SU-DHL-6 (cell line): ENCODE results near the gene FAM32A.

Experiments used
- H2AFZ ChIP-seq: fragments of 200-600 bp; sonication (generic); 2 replicates; pipeline ENCODE4 v1.6.1; 2014; ENCODE audit warnings: low read depth, mild to moderate bottlenecking, moderate library complexity, mixed read lengths, antibody characterized with exemption, low read length; ENCODE audit not compliant: severe bottlenecking
- H3F3A ChIP-seq: fragments of 200-600 bp; shearing (Covaris generic); 2 replicates; pipeline ENCODE4 v1.6.0; 2016; ENCODE audit warnings: antibody characterized with exemption, mild to moderate bottlenecking; ENCODE audit not compliant: insufficient read depth
- H3K27ac ChIP-seq: fragments of 200-600 bp; sonication (generic); 2 replicates; pipeline ENCODE4 v1.5.1; 2016; ENCODE audit warnings: low read depth, mild to moderate bottlenecking, low read length, moderate library complexity, mixed read lengths
- H3K27me3 ChIP-seq: fragments of 200-600 bp; sonication (generic), shearing (Covaris generic); 2 replicates; pipeline ENCODE4 v1.6.0; 2014; ENCODE audit warnings: mild to moderate bottlenecking, low read length
- H3K36me3 ChIP-seq: fragments of 200-600 bp; sonication (generic); 2 replicates; pipeline ENCODE4 v1.6.1; 2014; ENCODE audit warnings: mild to moderate bottlenecking, low read length, mixed read lengths
- H3K4me2 ChIP-seq: fragments of 300-600, 200-600 bp; shearing (Covaris generic), sonication (generic); 2 replicates; pipeline ENCODE4 v1.6.0; 2014; ENCODE audit warnings: low read length, low read depth, mild to moderate bottlenecking; ENCODE audit not compliant: poor library complexity, severe bottlenecking
- H3K4me3 ChIP-seq: fragments of 200-600 bp; sonication (generic); 2 replicates; pipeline ENCODE4 v1.5.1; 2014; ENCODE audit warnings: antibody characterized with exemption, low read length, mild to moderate bottlenecking, mixed read lengths; ENCODE audit not compliant: insufficient read depth, poor library complexity, severe bottlenecking
- H3K79me2 ChIP-seq: fragments of 200-600 bp; sonication (generic); 2 replicates; pipeline ENCODE4 v1.6.1; 2014; ENCODE audit warnings: mild to moderate bottlenecking, low read length, moderate library complexity; ENCODE audit not compliant: insufficient read depth
- H3K9ac ChIP-seq: fragments of 200-600 bp; sonication (generic); 2 replicates; pipeline ENCODE4 v1.7.0; 2014; ENCODE audit warnings: mild to moderate bottlenecking, low read length
- H3K9me2 ChIP-seq: fragments of 200-600 bp; sonication (generic); replicated peaks from 2 replicates; pipeline ENCODE4 v1.6.1; 2014; ENCODE audit warnings: low read length; ENCODE audit not compliant: insufficient read depth
- H3K9me3 ChIP-seq: fragments of 200-600 bp; sonication (generic); 2 replicates; pipeline ENCODE4 v1.6.1; 2014; ENCODE audit warnings: low read length, mixed read lengths; ENCODE audit not compliant: insufficient read depth
- H4K20me1 ChIP-seq: fragments of 200-600 bp; sonication (generic); 2 replicates; pipeline ENCODE4 v1.6.1; 2014; ENCODE audit warnings: low read depth, mild to moderate bottlenecking, antibody characterized with exemption, low read length, moderate library complexity, mixed read lengths
- EZH2phosphoT487 ChIP-seq: fragments of 200-600 bp; sonication (generic), shearing (Covaris generic); conservative IDR thresholded peaks from 2 replicates; pipeline ENCODE4 v1.6.1; 2018; ENCODE audit warnings: mild to moderate bottlenecking, antibody characterized with exemption, low read length, moderate library complexity, mixed read lengths
- TF ChIP-seq, protein P1 (sequence below): fragments of 200-600 bp; sonication (generic); IDR thresholded peaks from one replicate; pipeline ENCODE4 v1.5.1; 2017; ENCODE audit warnings: antibody characterized with exemption, mild to moderate bottlenecking, low read length, moderate library complexity; ENCODE audit not compliant: insufficient read depth, poor library complexity, severe bottlenecking

Gene FAM32A

DNA sequence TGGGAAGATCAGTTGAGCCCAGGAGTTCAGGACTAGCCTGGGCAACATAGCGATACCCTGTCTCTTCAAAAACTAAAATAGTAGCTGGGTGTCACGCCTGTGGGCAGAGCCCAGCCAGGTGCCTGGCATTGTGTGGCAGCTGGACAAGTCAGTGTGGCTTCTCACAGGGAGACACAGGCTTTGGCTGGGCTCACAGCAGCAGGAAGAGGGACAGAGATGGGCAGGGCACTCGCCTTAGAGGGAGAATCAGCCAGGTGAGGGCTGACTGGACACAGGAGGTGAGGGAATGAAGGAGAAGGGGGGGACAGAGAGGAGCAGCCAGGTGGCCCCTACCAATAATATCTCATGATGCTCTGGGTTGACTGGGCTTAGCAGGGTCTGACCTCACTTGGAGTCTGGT lies 3.3 kb downstream of the FAM32A start:
- Histone ChIP-seq H3K27ac (no peak overlapping the region), H3F3A (0 out of 2 replicates have a peak, but pooled peaks cover 3% of the 10 kb centered on the region), H3K9me2 (no peaks in the 10 kb centered on the region), H3K9me3 (no peaks in the 10 kb centered on the region), H3K9ac (no peak overlapping the region), H3K4me3 (no peak overlapping the region), H4K20me1 (no peaks in the 10 kb centered on the region), H3K4me2 (no peak overlapping the region), H2AFZ (no peak overlapping the region), H3K36me3 (no peaks in the 10 kb centered on the region), H3K79me2 (peaks cover 23% of the 10 kb centered on the region), H3K27me3 (no peaks in the 10 kb centered on the region)
- TF ChIP-seq, protein P1, sequence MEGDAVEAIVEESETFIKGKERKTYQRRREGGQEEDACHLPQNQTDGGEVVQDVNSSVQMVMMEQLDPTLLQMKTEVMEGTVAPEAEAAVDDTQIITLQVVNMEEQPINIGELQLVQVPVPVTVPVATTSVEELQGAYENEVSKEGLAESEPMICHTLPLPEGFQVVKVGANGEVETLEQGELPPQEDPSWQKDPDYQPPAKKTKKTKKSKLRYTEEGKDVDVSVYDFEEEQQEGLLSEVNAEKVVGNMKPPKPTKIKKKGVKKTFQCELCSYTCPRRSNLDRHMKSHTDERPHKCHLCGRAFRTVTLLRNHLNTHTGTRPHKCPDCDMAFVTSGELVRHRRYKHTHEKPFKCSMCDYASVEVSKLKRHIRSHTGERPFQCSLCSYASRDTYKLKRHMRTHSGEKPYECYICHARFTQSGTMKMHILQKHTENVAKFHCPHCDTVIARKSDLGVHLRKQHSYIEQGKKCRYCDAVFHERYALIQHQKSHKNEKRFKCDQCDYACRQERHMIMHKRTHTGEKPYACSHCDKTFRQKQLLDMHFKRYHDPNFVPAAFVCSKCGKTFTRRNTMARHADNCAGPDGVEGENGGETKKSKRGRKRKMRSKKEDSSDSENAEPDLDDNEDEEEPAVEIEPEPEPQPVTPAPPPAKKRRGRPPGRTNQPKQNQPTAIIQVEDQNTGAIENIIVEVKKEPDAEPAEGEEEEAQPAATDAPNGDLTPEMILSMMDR = no peak
- TF ChIP-seq EZH2phosphoT487 = no peak

DNA sequence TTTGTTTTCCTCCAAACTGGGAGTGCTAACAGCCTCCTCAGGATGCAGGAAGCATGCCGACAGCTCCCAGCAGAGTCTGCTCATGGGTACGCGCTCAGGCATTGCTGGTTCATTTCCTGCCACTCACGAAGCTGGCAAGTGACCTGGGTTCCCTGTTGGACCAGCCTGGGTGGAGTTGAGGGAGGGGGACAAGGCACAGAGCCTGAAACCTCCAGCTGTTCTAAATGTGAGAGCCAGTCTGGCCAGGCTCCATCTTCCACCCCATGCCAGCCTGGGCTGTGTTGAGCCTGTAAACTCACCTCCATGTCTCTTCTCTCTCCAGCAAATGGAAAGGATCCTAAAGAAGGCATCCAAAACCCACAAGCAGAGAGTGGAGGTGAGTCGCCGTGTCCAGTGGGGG lies 5.0 kb downstream of the FAM32A start:
- H3K9me3 ChIP-seq = no peaks in the 10 kb centered on the region
- H2AFZ ChIP-seq = no peak overlapping the region
- no peak overlapping the region for H3K27ac ChIP-seq
- no peaks in the 10 kb centered on the region for H4K20me1 ChIP-seq
- no peak overlapping the region for H3K4me2 ChIP-seq
- no peak overlapping the region for H3K4me3 ChIP-seq
- TF ChIP-seq, protein P1 = no peak
- no peak for TF ChIP-seq EZH2phosphoT487
- no peak overlapping the region for H3K9ac ChIP-seq
- H3K27me3 ChIP-seq = no peaks in the 10 kb centered on the region
- H3F3A ChIP-seq = no peaks in the 10 kb centered on the region
- no peaks in the 10 kb centered on the region for H3K36me3 ChIP-seq
- peaks cover 23% of the 10 kb centered on the region for H3K79me2 ChIP-seq
- H3K9me2 ChIP-seq = no peaks in the 10 kb centered on the region

DNA sequence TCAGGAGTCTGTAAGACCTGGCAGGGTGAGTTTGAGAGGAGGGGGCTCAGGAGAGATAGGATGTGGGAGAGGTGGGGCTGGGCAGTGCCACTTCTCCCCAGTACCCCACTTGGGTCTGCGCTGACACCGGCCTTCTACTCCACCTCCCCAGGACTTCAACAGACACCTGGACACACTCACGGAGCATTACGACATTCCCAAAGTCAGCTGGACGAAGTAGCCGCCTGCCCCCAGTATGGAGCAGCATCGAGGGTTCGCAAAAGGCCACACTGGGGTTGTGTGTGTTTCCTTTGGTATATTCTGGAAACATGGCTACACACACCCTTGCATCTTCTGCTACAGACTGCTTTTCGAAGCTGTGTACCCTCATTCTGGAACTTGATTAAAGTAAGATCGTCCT lies 5.5 kb downstream of the FAM32A start:
- no peak overlapping the region for H3K4me2 ChIP-seq
- no peaks in the 10 kb centered on the region for H3F3A ChIP-seq
- TF ChIP-seq, protein P1 = no peak
- no peak for TF ChIP-seq EZH2phosphoT487
- no peaks in the 10 kb centered on the region for H3K9me2 ChIP-seq
- no peak overlapping the region for H3K27ac ChIP-seq
- no peak overlapping the region for H3K4me3 ChIP-seq
- H3K36me3 ChIP-seq = no peaks in the 10 kb centered on the region
- H3K9me3 ChIP-seq = no peaks in the 10 kb centered on the region
- H3K79me2 ChIP-seq = peaks cover 18% of the 10 kb centered on the region
- H3K9ac ChIP-seq = no peak overlapping the region
- no peaks in the 10 kb centered on the region for H3K27me3 ChIP-seq
- H2AFZ ChIP-seq = no peak overlapping the region
- no peaks in the 10 kb centered on the region for H4K20me1 ChIP-seq
